ENCODE results near the gene SP1. TPM values are rescaled to one million over a fixed set of nuclear protein-coding genes. Genes with fewer than 3 reads are reported as not detected.
A peak's percentile ranks its signal among the peaks of the same experiment; 100 is the strongest.
"Not testable (repeated sequence)": the region's sequence is repeated elsewhere in the genome, so short reads cannot be mapped to it uniquely, and the experiment has no call there.

Gene SP1
- total RNA-seq, 2 donors from 2014 or later, result 55.1 to 59.9 TPM

DNA sequence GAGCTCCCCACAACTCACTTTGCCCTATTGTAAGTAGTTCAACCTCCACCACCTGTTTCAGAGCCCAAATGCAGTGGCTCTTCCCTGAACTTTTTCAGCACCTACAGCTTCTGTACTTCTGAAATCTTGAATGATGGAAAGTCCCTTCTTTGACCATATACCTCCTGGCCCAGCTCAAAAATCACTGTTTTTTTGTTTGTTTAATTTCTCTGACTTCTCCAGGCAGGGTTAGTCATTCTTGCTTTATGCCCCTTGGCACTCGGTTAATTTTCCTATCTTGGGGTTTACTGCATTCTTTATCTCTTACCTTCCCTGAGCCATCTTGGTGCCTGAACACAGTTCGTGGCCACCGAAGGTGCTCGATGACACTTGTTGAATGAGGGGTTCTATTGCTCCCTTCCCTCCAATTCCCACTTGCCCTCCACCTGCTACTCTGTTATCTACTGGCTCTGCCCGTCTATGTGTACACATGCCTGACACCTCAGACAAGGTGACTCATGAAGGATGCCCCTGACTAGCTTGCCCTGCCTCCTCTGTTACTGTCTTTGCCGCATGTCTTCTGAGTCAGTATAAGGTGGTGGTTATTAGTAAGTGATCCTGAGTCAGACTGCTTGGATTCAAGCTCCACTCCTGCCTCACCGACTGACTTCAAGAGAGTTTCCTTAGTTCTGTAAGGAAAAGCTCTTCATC is 48.1 kb downstream of the SP1 start:
- DNase-seq (ENCODE audit: low spot score), result peak; percentile 28
- intact Hi-C loops (cut with DNase I), result no loop called here

DNA sequence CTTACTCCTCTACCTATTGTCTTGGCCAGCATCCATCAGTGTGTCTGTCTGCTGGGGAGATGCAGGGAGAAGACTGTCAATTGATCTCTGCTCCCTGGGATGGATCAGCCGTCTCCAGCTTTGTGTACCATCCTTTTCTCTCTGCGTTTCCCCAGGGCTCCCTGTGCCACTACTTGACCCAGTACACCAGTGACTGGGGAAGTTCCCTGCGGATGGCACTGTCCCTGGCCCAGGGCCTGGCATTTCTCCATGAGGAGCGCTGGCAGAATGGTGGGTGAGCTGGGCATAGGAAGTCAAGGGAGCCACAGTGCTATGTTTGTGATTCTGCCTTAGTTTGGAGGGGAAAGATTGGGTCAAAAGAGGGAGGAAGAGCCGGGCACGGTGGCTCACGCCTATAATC is 48.8 kb downstream of the SP1 start:
- intact Hi-C loops (cut with DNase I), result no loop called here
- peak; percentile 26 for DNase-seq (ENCODE audit: low spot score)

DNA sequence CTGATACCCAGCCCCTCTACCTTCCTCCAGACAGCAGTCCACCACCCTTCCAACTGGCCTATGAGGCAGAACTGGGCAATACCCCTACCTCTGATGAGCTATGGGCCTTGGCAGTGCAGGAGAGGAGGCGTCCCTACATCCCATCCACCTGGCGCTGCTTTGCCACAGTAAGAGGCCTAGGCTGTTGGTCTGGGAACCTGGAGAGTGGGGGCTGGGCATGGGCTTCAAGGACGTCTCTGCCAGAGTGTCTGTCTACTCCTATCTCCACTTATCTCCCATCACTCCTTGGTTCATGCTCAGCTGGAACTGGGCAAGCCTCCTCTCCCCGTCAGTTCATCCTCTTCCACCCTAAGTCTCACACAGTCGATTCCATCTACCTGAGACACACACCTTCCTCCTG is 50.1 kb downstream of the SP1 start:
- intact Hi-C loops (cut with DNase I), result no loop called here
- DNase-seq (ENCODE audit: low spot score), result peak; percentile 38

DNA sequence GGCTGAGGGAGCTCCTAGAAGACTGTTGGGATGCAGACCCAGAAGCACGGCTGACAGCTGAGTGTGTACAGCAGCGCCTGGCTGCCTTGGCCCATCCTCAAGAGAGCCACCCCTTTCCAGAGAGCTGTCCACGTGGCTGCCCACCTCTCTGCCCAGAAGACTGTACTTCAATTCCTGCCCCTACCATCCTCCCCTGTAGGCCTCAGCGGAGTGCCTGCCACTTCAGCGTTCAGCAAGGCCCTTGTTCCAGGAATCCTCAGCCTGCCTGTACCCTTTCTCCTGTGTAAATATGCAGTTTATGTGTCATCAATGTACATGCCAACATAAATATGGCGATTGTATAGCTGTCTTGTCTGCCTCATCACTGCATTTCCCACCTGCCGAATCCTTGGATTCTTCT is 51.2 kb downstream of the SP1 start:
- DNase-seq (ENCODE audit: low spot score), result peak; percentile 56
- intact Hi-C loops (cut with DNase I), result no loop called here

DNA sequence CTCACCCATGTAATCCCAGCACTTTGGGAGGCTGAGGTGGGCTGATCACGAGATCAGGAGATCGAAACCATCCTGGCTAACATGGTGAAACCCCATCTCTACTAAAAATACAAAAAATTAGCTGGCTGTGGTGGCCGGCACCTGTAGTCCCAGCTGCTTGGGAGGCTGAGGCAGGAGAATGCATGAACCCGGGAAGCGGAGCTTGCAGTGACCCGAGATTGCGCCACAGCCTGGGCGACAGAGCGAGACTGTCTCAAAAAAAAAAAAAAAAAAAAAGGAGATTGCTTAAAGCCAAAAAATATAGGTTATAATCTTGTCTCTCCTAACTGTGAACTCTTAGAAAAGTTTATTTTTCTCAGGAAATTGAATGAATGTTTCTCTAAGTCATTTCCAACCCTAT is 55.4 kb downstream of the SP1 start:
- intact Hi-C loops (cut with DNase I); DNase-seq (ENCODE audit: low spot score): not testable (repeated sequence)

DNA sequence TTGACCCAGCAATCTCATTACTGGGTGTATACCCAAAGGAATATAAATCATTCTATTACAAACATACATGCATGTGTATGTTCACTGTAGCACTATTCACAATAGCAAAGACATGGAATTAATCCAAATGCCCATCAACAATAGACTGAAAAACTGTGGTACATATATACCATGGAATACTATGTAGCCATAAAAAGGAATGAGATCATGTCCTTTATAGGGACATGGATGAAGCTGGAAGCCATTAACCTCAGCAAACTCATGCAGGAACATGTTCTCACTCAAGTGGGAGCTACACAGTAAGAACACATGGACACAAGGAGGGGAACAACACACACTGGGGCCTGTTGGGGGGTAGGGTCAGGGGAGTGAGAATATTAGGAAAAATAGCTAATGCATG is 59.6 kb downstream of the SP1 start:
- DNase-seq (ENCODE audit: low spot score); intact Hi-C loops (cut with DNase I): not testable (repeated sequence)

DNA sequence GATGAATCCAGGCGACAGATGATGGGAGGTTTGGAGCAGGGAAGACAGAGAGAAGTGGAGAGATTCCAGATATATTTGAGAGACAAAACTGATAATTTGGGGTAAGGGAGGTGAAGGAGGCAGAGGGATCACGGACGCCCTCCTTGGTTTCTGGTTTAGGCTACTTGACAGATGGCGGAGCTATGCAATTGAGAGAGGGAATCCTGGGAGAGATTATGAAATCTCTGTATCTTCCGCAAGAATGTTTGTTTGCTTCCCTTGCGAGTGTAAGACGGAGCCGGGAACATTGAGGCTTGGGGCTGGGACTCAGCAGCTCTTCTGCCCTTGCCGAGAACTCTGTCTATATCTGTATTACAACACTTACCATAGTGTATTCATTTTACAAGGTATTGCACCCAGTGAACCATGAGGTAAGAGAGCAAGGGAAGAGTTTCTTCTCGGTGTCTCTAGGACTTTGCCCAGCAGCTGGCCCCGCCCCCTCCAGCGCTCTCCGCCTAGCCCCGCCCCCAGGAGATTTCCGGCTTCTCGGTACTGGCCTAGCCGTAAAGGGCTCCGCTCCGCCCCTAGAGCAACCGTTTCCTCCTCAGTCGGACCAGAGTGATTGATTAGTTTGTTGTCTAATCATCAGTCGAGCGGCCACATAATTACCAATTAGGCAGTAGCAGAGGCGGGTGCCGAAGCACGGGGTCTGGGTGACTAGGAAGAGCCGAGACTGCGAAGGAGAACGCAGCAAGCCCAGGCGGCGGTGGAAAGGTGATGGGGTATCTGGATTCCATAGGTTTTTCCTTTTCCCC is 61.3 kb downstream of the SP1 start, which contains the start of gene PRR13:
Gene PRR13, plus strand, starts transcription at position 695 of the 794 bp plus-strand sequence. CDS start 981 bp downstream, outside the sequence.
- peak; percentile 99 for DNase-seq (ENCODE audit: low spot score)
- intact Hi-C loops (cut with DNase I), result no loop called here

DNA sequence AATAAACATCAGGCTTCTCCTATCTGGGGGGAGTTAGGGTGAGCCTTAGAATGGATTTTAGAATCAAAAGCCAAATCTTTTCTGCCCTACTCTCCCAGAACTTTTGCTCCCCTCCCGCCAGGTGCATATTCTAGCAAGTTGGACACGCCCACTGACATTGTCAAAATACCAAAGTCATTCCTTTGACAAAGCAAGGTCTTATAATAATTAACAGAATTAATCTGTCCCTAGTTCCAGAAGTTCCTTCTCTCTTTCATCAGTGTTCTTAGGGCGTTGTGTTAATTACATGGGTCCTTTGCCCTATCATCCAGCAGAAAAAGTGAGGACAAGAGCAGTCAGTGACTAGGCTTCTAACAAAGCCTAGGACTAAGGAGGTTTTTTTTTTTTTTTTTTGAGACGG is 64.0 kb downstream of the SP1 start:
- no peak for DNase-seq (ENCODE audit: low spot score)
- intact Hi-C loops (cut with DNase I), result no loop called here

DNA sequence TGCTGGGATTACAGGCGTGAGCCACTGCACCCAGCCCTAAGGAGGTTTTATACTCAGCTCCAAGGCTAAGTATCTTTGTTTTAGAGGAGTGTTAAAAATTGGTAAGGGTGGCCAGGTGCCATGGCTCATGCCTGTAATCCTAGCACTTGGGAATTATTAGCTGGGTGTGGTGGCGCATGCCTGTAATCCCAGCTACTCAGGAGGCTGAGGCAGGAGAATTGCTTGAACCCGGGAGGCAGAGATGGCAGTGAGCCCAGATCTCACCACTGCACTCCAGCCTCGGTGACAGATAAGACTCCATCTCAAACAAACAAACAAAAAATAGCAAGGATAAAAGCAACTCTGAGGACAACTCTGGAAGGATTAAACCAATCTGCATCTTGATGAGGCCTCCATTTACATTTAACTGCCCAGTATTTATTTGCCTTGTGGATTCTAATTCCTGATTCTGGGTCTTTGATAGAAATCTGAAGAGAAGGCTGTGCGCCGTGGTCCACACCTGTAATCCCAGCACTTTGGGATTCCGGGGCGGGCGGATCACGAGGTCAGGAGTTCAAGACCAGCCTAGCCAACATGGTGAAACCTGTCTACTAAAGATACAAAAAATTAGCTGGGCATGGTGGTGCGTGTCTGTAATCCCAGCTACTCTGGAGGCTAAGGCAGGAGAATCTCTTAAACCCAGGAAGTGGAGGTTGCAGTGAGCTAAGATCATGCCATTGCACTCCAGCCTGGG is 64.8 kb downstream of the SP1 start:
- intact Hi-C loops (cut with DNase I); DNase-seq (ENCODE audit: low spot score): not testable (repeated sequence)

DNA sequence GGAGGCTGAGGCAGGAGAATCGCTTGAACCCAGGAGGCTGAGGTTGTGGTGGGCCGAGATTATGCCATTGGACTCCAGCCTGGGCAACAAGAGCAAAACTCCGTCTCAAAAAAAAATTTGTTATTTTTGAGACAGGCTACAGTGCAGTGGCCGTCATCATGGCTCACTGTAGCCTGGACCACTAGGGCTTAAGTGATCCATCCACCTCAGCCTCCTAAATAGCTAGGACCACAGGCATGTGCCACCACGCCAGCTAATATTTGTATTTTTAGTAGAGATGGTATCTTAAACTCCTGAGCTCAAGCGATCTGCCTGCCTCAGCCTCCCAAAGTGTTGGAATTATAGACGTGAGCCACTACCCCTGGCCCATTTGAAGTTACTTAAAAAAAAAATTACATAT is 71.0 kb downstream of the SP1 start:
- intact Hi-C loops (cut with DNase I), result no loop called here
- no peak for DNase-seq (ENCODE audit: low spot score)

DNA sequence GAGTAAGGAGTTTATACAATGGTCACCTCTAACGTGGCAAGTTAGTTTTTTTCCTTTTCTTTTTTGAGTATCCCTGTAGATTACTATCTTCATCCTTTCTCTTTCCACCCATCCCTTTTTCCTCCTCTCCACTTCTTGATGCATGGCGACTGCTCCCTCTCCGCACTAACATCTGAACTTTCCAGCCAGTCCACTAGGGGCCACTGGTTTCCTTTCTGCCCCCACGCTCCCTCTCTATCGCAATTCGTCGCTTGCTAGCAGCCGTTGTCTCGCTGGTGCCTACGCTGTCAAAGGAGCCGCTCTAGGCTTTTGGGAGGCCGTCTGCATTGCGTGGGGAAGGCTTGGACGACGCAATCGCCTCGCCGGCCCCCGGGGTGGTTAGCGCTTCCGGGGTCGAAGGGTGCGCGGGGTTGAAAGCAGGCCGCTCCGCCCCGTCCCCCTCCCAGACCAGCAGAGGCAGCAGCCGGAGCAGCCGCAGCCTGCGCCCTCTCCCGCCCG is 71.7 kb downstream of the SP1 start, which contains the start of gene PCBP2:
Gene PCBP2, plus strand, starts transcription at position 442 of the 498 bp plus-strand sequence. CDS start 2,699 bp downstream, outside the sequence.
- intact Hi-C loops (cut with DNase I), result no loop called here
- peak; percentile 99 for DNase-seq (ENCODE audit: low spot score)

DNA sequence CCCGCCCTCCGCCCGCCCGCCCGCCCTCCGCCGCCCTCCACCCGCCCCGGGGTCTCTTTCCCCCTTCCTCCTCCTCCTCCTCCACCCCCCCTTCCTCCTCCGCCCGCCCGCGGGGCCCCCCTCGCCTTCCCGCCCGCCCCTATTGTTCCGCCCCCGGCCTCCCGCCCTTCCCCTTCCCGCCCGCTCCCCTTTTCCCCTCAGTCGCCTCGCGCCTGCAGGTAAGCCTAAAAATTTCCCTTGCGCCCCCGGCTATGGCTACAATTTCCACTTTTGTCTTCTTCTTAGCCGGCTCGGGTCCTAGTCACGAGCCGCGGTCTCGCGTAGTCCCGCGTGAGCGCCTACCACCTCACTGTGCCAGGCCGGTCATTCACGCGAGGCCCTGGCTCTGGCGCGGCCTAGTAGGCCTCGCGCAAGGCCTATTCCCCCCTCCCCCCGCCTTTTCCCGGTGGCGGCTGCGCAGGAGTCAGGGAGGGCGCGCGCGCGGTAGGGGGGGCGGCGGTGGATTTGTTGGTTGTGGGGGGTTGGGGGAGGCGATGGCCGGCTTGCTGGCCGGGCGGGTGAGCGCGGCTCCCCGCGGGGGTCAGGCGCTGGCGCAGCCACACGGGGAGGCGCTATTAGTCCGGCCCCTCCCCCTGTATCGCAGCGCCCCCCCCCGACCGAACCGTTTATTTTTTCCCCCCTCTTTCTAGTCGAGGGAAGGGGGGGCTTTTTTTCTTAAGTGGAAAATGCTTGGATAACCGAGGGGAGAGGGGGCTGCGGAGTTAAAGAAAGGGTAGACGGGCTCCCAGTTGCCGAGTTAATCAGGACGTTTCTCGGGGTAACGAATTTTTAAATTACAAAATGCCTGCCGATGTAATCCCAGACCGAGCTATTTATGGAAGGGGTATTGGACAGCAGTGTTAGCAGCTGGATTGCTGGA is 72.4 kb downstream of the SP1 start:
- intact Hi-C loops (cut with DNase I), result no loop called here
- peak; percentile 96 for DNase-seq (ENCODE audit: low spot score)

DNA sequence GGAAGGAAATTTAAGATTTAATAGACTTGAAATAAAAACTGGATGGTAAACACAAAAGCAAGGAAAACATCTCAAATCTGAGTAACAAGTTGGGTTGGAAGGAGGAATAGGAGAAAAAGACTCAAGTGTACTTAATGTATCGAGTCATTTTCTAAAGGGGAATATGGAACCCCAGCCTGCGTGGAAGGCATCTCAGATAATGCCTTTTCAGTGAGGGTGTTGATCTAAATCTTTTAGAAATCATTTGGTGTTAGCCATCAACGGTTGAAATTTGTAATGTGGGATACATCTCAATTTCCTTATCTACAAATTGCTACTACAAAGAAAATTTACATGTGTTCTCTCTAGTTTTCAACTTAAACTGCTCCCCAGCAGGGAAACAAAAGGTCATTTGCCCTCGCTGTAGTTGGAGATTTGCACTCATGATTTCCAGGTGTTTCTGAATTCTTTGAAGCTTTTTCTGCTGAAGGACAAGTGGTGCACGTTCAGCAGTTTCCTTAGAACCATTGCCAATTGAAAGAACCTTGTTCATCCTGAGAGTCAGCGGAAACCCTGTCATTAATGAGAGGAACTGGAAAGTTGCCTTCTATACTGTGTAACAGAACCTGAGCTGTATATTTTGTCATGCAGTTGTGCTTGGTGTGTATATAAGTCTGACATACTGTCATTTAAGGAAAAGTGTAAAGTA is 74.1 kb downstream of the SP1 start:
- no peak for DNase-seq (ENCODE audit: low spot score)
- intact Hi-C loops (cut with DNase I), result no loop called here

DNA sequence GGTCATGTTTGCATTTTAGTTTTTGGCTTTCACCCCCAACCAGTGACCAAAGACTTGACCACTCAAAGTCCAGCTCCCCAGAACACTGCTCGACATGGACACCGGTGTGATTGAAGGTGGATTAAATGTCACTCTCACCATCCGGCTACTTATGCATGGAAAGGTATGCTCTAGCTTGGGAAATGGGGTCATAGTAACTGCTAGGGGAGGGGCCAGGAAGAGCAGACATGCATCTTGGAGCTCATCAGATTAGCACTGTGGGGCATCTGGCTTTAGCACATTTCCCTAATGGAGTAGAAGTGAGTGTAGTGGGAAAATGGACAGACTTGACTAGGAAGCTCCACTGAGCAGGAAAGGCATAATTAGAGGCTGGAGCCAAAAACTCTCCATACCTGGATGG is 74.7 kb downstream of the SP1 start:
- intact Hi-C loops (cut with DNase I), result no loop called here

DNA sequence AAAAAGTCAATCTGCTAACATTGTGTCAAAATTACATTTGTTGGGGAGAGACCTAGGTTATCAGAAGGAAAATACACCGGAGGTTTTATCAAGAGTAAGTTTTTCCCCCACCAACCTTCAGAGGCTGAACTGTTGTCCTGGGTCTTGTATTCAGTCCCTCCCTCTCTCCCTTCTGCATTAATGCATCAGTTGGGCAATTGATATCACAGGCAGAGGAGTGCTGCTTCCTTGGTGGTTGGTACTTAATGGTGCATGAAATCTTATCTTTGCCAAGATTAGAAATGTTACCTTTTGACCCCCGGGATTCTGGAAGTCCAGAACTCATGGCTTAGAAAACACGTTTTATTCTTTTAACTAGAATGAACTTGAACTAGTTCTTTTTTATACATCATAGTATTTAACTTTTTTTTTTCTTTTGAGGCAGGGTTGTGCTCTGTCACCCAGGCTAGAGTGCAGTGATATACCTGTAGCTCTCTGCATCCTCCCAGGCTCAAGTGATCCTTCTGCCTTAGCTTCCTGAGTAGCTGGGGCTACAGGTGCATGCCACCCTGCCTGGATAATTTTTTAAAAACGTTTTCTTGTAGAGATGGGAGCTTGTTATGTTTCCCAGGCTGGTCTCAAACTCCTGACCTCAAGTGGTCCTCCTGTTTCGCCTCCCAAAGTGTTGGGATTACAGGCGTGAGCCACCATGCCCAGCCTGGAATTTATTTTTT is 76.8 kb downstream of the SP1 start:
- no peak for DNase-seq (ENCODE audit: low spot score)
- intact Hi-C loops (cut with DNase I), result no loop called here

More for the DNA sequence above, 74.7 kb downstream of the SP1 start:
- DNase-seq (ENCODE audit: low spot score), result no peak

DNA sequence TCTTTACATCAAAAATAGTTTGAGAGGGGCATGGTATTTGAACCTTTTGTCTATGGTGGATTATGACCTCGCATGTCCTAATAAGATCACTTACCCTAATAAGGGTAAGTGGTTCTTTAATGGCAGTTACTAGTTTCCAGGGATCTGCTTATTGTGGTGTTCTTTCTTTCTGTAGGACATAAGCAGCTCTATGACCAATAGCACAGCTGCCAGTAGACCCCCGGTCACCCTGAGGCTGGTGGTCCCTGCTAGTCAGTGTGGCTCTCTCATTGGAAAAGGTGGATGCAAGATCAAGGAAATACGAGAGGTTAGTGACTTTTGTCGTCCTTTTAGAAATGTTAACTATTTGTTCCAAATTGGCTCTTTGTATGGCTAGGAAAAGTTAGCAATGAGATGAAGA is 79.1 kb downstream of the SP1 start:
- intact Hi-C loops (cut with DNase I), result no loop called here
- DNase-seq (ENCODE audit: low spot score), result no peak

DNA sequence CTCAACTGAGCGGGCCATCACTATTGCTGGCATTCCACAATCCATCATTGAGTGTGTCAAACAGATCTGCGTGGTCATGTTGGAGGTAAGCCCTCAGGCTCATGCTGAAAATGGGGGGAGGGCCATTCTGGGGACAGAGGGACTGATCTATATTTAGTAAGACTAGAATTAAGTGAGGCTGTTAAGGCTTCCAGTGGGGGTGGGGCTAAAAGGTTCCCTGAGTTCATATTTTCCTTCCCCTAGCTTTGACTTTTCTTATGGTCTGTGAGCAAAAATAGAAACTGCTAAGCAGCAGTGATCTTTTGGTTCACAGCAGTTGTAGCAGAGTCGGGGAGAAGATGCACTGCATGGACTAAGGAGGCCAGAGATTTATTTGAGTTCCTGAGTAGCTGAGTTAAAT is 81.1 kb downstream of the SP1 start:
- intact Hi-C loops (cut with DNase I), result no loop called here

DNA sequence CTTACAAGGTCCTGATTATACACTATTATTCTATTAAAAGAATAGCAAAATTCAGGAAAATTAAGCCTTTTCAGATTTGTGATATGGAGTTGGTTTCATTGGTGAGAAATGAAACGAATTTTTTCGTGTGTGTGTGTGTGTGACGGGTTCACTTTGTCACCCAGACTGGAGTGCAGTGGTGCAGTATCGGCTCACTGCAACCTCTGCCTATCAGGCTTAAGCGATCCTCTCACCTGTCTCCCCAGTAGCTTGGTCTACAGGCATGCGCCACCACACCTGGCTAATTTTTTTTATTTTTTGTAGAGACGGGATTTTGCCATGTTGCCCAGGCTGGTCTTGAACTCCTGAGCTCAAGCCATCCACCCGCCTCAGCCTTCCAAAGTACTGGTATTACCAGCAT is 81.6 kb downstream of the SP1 start:
- no peak for DNase-seq (ENCODE audit: low spot score)
- intact Hi-C loops (cut with DNase I), result no loop called here

More for the DNA sequence above, 81.1 kb downstream of the SP1 start:
- DNase-seq (ENCODE audit: low spot score), result no peak

All from posterior vena cava (tissue), 2 donors.